WERI-Rb-1 (cell line): ENCODE measurements around the gene PTPRM.

Experiments used
- DNase-seq: peaks from one replicate; pipeline ENCODE4 v3.0.0-alpha.2; 2020
- H3K27ac ChIP-seq: fragments of 250-450 bp; sonication (Bioruptor Pico); 2 replicates; pipeline ENCODE4 v1.5.1; 2020; ENCODE audit warnings: mild to moderate bottlenecking, moderate library complexity
- H3K27me3 ChIP-seq: fragments of 250-450 bp; sonication (Bioruptor Pico); 2 replicates; pipeline ENCODE4 v1.5.1; 2021; ENCODE audit warnings: mild to moderate bottlenecking, low read depth, moderate library complexity; ENCODE audit not compliant: insufficient read depth, severe bottlenecking
- H3K36me3 ChIP-seq: fragments of 250-450 bp; sonication (Bioruptor Pico); 2 replicates; pipeline ENCODE4 v1.5.1; 2020; ENCODE audit warnings: mild to moderate bottlenecking, moderate library complexity
- H3K4me3 ChIP-seq: 2 replicates; pipeline ENCODE4 v1.5.1; 2011; ENCODE audit warnings: low read depth, mild to moderate bottlenecking, control low read depth, low read length
- H3K9me3 ChIP-seq: fragments of 250-450 bp; sonication (Bioruptor Pico); 2 replicates; pipeline ENCODE4 v1.5.1; 2021; ENCODE audit warnings: mild to moderate bottlenecking, moderate library complexity; ENCODE audit not compliant: severe bottlenecking
- TF ChIP-seq, protein P1 (sequence below): IDR thresholded peaks from 2 replicates; pipeline ENCODE4 v1.5.1; 2011; ENCODE audit warnings: low read depth, mild to moderate bottlenecking, control low read depth, inconsistent platforms, low read length

PTPRM gene

DNA sequence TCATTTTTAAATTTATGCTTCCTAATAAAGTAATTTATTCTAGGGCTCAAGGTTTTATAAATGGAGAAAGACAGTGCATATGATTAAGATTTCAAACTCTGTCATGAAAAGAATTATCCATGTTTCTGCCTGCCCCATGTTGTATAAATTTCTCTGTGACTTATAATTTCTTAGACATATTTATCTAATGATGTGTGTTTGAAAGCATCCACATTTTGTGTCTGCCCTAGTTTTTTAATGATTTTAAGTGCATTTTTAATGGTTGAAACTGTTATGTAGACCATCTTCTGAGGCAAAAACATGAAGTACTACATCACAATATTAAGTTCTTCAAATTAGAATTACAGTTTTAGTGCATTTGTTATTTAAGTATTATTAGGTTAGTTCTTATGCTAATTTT, 71.2 kb downstream of the PTPRM start:
- no peak for DNase-seq
- Histone ChIP-seq H3K27me3 (no peaks in the 10 kb centered on the region), H3K36me3 (no peaks in the 10 kb centered on the region), H3K27ac (no peak overlapping the region), H3K4me3 (no peak overlapping the region), H3K9me3 (no peaks in the 10 kb centered on the region)
- TF ChIP-seq, protein P1, sequence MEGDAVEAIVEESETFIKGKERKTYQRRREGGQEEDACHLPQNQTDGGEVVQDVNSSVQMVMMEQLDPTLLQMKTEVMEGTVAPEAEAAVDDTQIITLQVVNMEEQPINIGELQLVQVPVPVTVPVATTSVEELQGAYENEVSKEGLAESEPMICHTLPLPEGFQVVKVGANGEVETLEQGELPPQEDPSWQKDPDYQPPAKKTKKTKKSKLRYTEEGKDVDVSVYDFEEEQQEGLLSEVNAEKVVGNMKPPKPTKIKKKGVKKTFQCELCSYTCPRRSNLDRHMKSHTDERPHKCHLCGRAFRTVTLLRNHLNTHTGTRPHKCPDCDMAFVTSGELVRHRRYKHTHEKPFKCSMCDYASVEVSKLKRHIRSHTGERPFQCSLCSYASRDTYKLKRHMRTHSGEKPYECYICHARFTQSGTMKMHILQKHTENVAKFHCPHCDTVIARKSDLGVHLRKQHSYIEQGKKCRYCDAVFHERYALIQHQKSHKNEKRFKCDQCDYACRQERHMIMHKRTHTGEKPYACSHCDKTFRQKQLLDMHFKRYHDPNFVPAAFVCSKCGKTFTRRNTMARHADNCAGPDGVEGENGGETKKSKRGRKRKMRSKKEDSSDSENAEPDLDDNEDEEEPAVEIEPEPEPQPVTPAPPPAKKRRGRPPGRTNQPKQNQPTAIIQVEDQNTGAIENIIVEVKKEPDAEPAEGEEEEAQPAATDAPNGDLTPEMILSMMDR = no peak

DNA sequence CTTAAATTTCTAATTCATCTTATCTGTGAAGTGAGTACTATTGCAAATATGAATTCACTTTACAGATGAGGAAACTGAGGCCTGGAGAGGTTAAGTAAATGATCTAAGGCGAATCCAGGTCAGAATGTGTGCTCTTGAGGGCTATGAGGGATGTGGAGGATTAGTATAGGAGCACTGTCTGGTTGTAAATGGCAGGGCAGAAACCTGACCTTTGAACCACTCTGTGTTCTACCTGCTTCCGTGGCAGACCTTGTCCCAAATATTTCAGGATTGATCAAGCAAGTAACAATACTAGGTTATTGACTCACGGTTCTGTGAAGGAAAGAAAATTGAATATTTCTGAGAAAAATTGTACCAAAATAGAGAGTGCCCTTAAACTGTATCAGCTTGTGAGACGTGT, 74.7 kb downstream of the PTPRM start:
- Histone ChIP-seq H3K27ac (no peak overlapping the region), H3K9me3 (no peaks in the 10 kb centered on the region), H3K27me3 (no peaks in the 10 kb centered on the region), H3K36me3 (no peaks in the 10 kb centered on the region), H3K4me3 (no peak overlapping the region)
- TF ChIP-seq, protein P1 = no peak
- no peak for DNase-seq

DNA sequence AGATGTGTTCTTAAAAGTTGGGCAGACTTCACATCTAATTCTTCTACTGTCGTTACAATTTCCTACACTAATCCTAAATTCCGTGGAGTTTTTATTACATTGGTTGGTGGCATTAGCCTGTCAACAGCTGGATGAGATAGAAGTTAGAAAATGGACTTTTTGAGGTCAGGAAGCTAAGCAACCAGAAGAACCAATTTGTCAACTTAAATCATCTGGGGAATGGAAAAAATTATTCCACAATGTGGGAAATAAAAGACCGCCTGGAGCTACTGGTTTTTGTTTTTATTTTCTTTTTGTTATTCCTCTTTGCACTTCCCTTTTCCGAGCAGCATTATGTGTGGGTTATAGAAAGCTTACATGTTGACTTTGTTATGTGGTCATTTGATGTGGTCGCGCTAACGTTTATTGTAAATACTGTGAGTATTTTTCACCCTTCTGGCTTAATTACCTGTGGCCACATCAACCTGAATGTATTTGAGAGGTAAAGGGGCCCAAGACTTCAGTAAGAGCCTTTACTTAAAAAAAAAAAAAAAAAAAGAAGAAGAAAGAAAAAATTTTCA, 75.3 kb downstream of the PTPRM start:
- no peaks in the 10 kb centered on the region for H3K27me3 ChIP-seq
- TF ChIP-seq, protein P1 = no peak
- no peak for DNase-seq
- H3K4me3 ChIP-seq = no peak overlapping the region
- no peaks in the 10 kb centered on the region for H3K9me3 ChIP-seq
- no peak overlapping the region for H3K27ac ChIP-seq
- no peaks in the 10 kb centered on the region for H3K36me3 ChIP-seq

DNA sequence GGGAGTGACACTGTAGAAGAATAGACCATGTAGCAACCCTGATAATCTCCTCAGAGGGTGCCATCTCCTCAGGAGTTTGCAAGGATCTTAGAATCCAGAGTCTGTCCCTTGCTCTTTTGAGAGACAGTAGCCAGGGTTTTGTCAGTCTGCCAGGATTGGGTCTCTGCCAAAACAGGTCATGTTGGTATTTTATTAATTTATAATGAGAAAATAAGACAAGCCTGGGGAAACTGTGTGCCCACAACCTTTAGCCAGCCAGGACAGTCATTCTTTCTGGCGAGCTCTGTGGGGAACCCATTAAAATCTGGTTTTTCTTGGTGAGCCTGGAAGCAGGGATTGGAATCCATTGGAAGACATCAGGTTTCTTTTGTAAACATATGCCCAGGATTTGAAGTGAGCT, 78.6 kb downstream of the PTPRM start:
- H3K27me3 ChIP-seq = no peaks in the 10 kb centered on the region
- no peak for DNase-seq
- no peak overlapping the region for H3K27ac ChIP-seq
- TF ChIP-seq, protein P1 = no peak
- H3K36me3 ChIP-seq = no peaks in the 10 kb centered on the region
- no peaks in the 10 kb centered on the region for H3K9me3 ChIP-seq
- no peak overlapping the region for H3K4me3 ChIP-seq

DNA sequence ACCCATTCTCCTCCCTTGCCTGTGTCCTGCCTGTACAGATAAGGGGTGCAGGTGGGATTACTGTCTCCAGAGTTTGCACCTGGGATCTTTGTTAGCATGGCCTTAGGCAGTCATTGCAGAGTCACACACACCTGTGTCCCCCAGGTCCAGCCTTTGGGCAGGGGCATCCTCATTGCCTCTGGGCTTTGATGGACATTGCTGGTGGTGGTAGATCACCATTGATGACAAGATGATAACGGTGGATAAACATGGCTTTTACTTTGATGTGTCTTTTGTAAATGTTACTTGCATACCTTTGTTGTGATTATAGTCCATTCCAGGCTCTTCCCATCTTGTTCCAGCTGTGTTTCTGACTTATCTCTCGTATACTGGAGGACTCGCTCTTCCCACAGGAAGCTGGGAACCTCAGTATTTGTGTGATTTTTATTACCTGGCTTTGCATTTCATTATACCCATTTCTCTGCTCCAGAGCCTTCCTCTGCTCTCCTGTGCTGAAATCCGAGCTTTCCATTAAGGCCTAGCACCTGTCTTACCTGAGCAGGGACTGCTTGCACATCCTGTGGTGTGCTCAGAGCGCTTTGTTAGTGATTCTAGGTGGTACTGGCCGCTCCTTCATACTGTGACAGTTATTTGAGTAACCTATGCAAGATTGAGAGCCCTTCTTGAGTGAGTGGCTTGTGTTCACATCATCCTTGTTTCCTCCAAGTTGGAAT, 79.2 kb downstream of the PTPRM start:
- H3K9me3 ChIP-seq = no peaks in the 10 kb centered on the region
- no peaks in the 10 kb centered on the region for H3K36me3 ChIP-seq
- no peak for DNase-seq
- H3K4me3 ChIP-seq = no peak overlapping the region
- no peaks in the 10 kb centered on the region for H3K27me3 ChIP-seq
- TF ChIP-seq, protein P1 = no peak
- no peak overlapping the region for H3K27ac ChIP-seq

DNA sequence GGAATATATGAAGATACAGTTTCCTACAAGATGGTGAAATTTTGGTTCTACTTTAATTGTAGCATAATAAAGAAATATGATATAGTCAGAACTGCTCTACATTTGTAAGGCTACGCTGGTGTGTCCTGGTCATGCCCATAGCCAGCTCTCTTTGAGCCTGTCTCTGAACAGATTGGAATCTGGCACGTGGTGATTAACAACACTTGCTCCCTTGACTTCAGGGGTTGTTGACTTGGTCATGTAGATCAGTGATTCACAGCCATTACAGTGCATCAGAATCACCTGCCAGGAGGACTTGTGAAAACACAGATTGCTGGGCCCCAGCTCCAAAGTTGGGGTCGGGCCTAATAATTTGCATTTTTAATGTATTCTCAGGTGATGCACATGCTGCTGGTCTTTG, 80.4 kb downstream of the PTPRM start:
- H3K9me3 ChIP-seq = no peaks in the 10 kb centered on the region
- TF ChIP-seq, protein P1 = no peak
- no peak overlapping the region for H3K4me3 ChIP-seq
- no peak overlapping the region for H3K27ac ChIP-seq
- H3K27me3 ChIP-seq = no peaks in the 10 kb centered on the region
- no peak for DNase-seq
- no peaks in the 10 kb centered on the region for H3K36me3 ChIP-seq
